Measurements from ENCODE around the gene TLCD1.

TLCD1 gene

DNA sequence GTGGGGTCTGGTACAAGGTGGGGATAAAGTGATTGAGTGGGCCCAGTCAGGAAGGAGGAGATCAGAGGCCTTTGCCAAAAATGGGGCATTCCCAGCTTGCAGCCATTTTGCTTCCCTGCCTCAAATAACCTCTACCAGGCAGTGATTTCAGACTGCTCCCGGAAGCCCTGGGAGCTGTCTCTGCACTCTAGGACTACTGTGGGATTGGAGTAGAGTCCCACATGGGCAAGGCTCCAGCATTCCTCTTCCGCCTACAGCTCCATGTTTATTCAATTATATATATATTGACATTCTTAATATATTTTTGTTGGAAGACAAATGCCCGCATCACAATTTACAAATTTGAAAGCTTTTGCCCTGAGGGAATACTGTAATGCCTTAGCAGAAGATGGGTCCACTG is 50.5 kb downstream of the TLCD1 start:
- TF ChIP-seq FOXP2 (optimal IDR thresholded peaks at IDR 0.05; ENCODE audit: control extremely low read depth, extremely low read length, insufficient read depth) (no peak), POLR2AphosphoS5 (IDR thresholded peaks at IDR 0.05; ENCODE audit: borderline replicate concordance, low read depth, low read length) (no peak), EZH2 (IDR thresholded peaks at IDR 0.05) (no peak)
- Histone ChIP-seq H3K36me3 (ENCODE audit: insufficient read depth, low read length) (peaks cover 86% of the 10 kb centered on the region), H3K4me3 (no peak overlapping the region), H3K27ac (no peak overlapping the region), H3K9ac (ENCODE audit: insufficient read length) (no peak overlapping the region), H3K9me3 (ENCODE audit: low read depth, low read length) (no peaks in the 10 kb centered on the region)
- no peak for DNase-seq (ENCODE audit: low read depth, low spot score)

Data from SK-N-MC (cell line).